ENCODE results near the gene DUSP22.

The DUSP22 gene

GRCh38 chr6:395432-396125 lies 103.3 kb downstream of the DUSP22 start:
- Mint-ChIP-seq H3K27me3 (ENCODE audit: low read depth, poor library complexity) (peaks cover 93% of the 10 kb centered on the region), H3K4me3 (no peak overlapping the region), H3K4me1 (peaks cover 15% of the 10 kb centered on the region), H3K36me3 (ENCODE audit: low read depth) (no peaks in the 10 kb centered on the region), H3K27ac (no peak overlapping the region), H3K9me3 (no peaks in the 10 kb centered on the region)
- TF ChIP-seq, protein P1, sequence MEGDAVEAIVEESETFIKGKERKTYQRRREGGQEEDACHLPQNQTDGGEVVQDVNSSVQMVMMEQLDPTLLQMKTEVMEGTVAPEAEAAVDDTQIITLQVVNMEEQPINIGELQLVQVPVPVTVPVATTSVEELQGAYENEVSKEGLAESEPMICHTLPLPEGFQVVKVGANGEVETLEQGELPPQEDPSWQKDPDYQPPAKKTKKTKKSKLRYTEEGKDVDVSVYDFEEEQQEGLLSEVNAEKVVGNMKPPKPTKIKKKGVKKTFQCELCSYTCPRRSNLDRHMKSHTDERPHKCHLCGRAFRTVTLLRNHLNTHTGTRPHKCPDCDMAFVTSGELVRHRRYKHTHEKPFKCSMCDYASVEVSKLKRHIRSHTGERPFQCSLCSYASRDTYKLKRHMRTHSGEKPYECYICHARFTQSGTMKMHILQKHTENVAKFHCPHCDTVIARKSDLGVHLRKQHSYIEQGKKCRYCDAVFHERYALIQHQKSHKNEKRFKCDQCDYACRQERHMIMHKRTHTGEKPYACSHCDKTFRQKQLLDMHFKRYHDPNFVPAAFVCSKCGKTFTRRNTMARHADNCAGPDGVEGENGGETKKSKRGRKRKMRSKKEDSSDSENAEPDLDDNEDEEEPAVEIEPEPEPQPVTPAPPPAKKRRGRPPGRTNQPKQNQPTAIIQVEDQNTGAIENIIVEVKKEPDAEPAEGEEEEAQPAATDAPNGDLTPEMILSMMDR (IDR thresholded peaks at IDR 0.05): no peak
- DNase-seq: no peak

GRCh38 chr6:396126-396520 lies 103.8 kb downstream of the DUSP22 start:
- H3K4me3 Mint-ChIP-seq: no peak overlapping the region
- peaks cover 87% of the 10 kb centered on the region for H3K27me3 Mint-ChIP-seq (ENCODE audit: low read depth, poor library complexity)
- peaks cover 11% of the 10 kb centered on the region for H3K4me1 Mint-ChIP-seq
- H3K9me3 Mint-ChIP-seq: no peaks in the 10 kb centered on the region
- no peak for DNase-seq
- TF ChIP-seq, protein P1 (IDR thresholded peaks at IDR 0.05): no peak
- no peak overlapping the region for H3K27ac Mint-ChIP-seq
- H3K36me3 Mint-ChIP-seq (ENCODE audit: low read depth): no peaks in the 10 kb centered on the region

DNA sequence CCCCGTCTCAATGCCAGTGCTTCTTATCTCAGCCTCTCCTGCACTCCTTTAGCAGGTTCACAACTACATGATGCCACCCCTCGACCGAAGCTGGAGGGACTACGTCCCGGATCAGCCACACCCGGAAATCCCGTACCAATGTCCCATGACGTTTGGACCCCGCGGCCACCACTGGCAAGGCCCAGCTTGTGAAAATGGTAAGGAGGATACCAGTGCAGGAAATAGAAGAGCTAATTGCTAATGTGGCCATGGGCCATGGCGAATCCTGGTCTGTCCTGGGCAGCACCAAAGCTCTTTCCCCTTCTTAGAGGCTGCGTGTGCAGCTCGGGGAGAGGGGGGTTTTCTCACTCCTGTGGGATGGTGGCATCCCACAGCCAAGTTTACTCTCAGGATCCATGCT lies 104.8 kb downstream of the DUSP22 start:
- no peak overlapping the region for H3K4me3 Mint-ChIP-seq
- H3K9me3 Mint-ChIP-seq: no peaks in the 10 kb centered on the region
- no peak overlapping the region for H3K27ac Mint-ChIP-seq
- no peaks in the 10 kb centered on the region for H3K36me3 Mint-ChIP-seq (ENCODE audit: low read depth)
- peaks cover 8% of the 10 kb centered on the region for H3K4me1 Mint-ChIP-seq
- no peak for DNase-seq
- H3K27me3 Mint-ChIP-seq (ENCODE audit: low read depth, poor library complexity): peaks cover 78% of the 10 kb centered on the region
- TF ChIP-seq, protein P1 (IDR thresholded peaks at IDR 0.05): no peak

DNA sequence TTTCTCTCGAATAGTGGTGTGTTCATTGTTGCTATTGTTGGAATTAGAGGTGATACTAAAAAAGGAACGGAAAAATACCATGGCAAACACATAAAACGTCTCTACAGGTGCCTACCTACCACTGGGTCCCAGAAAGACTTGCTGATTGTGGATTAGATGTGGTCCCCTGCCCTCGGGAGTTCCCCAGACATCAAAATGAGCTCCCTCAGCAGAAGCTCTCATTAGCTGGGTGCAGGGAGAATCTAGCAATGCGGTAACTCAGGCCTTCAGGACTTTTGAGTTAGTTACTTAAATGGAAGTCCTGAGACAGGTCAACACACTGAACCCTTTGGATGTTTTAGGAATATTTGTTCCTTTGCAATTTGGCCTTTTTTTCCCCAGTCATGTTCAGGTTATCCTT lies 105.3 kb downstream of the DUSP22 start:
- peaks cover 76% of the 10 kb centered on the region for H3K27me3 Mint-ChIP-seq (ENCODE audit: low read depth, poor library complexity)
- peaks cover 8% of the 10 kb centered on the region for H3K4me1 Mint-ChIP-seq

GRCh38 chr6:398065-398464 lies 105.8 kb downstream of the DUSP22 start:
- no peak for DNase-seq
- Mint-ChIP-seq H3K9me3 (no peaks in the 10 kb centered on the region), H3K4me3 (no peak overlapping the region), H3K36me3 (ENCODE audit: low read depth) (no peaks in the 10 kb centered on the region), H3K27me3 (ENCODE audit: low read depth, poor library complexity) (peaks cover 73% of the 10 kb centered on the region), H3K27ac (no peak overlapping the region), H3K4me1 (peaks cover 8% of the 10 kb centered on the region)
- TF ChIP-seq, protein P1 (IDR thresholded peaks at IDR 0.05): no peak

More for the DNA sequence above, 105.3 kb downstream of the DUSP22 start:
- Mint-ChIP-seq H3K36me3 (ENCODE audit: low read depth) (no peaks in the 10 kb centered on the region), H3K9me3 (no peaks in the 10 kb centered on the region), H3K27ac (no peak overlapping the region), H3K4me3 (no peak overlapping the region)
- TF ChIP-seq, protein P1 (IDR thresholded peaks at IDR 0.05): no peak
- no peak for DNase-seq

DNA sequence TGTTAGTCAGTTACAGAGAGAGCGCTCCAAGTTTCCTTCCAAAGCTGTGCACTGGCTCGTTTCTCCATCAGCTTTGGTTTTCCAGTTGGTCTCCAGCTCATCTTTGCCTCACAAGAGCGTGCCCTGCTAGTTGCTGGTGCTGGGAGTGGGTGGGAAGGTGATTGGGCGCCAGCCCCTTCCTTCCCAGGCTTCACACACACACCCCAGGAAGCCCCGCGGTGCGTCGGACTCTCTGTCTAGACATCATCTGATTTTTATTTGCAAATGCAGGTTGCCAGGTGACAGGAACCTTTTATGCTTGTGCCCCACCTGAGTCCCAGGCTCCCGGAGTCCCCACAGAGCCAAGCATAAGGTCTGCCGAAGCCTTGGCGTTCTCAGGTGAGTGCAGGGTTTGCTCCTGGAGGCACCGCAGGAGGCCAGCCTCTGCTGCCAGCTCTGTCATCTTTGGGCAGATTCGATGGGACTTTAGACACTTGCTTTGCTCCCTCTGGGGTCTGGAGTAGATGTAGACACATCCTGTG lies 106.3 kb downstream of the DUSP22 start:
- Mint-ChIP-seq H3K4me3 (no peak overlapping the region), H3K36me3 (ENCODE audit: low read depth) (no peaks in the 10 kb centered on the region), H3K27ac (no peak overlapping the region), H3K9me3 (peaks cover 2% of the 10 kb centered on the region), H3K4me1 (peaks cover 6% of the 10 kb centered on the region), H3K27me3 (ENCODE audit: low read depth, poor library complexity) (peaks cover 73% of the 10 kb centered on the region)
- TF ChIP-seq, protein P1 (IDR thresholded peaks at IDR 0.05): no peak
- DNase-seq: no peak

Data from nephron progenitor cell (in vitro differentiated cells).